H1 (cell line): ENCODE measurements around the gene BCAS1. TPM values are rescaled to one million over a fixed set of nuclear protein-coding genes. Genes with fewer than 3 reads are reported as not detected.

Source experiments
- SUZ12 ChIP-seq: fragments of 200-600 bp; sonication (generic); IDR thresholded peaks from 2 replicates; pipeline ENCODE4 v1.6.1; 2012; ENCODE audit warnings: mild to moderate bottlenecking, inconsistent platforms, low read length, moderate library complexity, mixed read lengths
- polyA plus RNA-seq, 7 experiments: library from polyadenylated mRNA; depleted of rRNA in 3 of 7; stranded (reverse) in 5 of 7; unstranded in 2 of 7; fragments of >200 nt in 5 of 7; fragments of 200-250 nt in 2 of 7; gene quantifications; 1 replicate in 5 of 7; 2 replicates in 1 of 7; 4 replicates in 1 of 7; pipeline versions ENCODE4 v1.2.1 to v1.2.3, GENCODE V29; 2011 to 2013; ENCODE audit warnings: missing spikeins in 2 of 7, mixed read lengths in 2 of 7
- total RNA-seq: library from RNA; stranded (reverse); fragmentation: NEBNext Ultra II Directional; extraction: Animal tissue kit (Norgen Biotek cat#: 25700); gene quantifications from 2 replicates; pipeline ENCODE4 v1.2.1, GENCODE V29; 2021

Gene BCAS1
- total and polyA plus RNA-seq, 2 of the 8 experiments (the other 6 are each of a cell fraction or from before 2014, with no cell fraction given) = 0.06 to 0.19 TPM

DNA sequence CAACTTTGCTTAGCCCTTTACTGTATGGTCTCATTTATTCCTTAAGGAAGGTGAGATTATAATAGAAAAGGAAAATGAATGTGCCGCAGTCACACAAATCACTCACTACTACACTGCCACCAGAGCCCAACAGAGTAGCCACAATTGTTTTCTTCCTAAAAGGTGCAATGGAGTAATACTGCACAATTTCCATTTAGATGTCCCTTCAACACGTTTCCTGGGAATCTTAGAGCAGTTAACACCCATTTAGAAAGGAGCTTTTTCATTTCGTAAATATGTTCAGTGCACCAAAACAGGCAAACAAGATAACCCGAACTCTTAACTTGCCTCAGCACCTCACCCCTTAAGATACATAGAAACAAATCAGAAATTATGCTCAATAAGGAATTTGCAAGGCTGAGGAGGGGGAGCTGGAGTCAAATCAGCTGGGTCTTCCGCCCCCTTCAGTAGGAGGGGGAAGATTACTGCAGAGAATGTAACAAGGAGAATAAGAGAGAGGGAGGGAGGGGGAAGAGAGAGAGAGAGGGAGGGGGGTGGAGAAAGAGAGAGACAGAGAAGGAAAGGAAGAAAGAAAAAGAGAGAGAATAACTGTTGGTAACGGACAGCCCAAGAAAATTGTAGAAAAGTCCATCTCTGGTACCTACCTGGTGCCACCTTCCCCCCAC is 155.5 kb downstream of the BCAS1 start (continued):
- no peak for TF ChIP-seq SUZ12
- TF ChIP-seq, all 59 proteins: peak for 2
